HG03045 (cell line): ENCODE results near the gene HUNK.
"Not testable (repeated sequence)": the region's sequence is repeated elsewhere in the genome, so short reads cannot be mapped to it uniquely, and the experiment has no call there.

Experiments
- ATAC-seq: cut with Tn5 transposase; IDR thresholded peaks from one replicate; pipeline ENCODE4 v1.9.1; 2021; ENCODE audit warnings: mild to moderate bottlenecking, moderate library complexity; ENCODE audit not compliant: unreplicated experiment

The HUNK gene

GRCh38 chr21:31872452-31873274 is at the start of gene HUNK:
HUNK (plus strand) TSS chr21:31873020; CDS start chr21:31873675, 655 bp downstream.
- no peak for ATAC-seq

GRCh38 chr21:31829736-31830472 is 42.9 kb upstream of the HUNK start:
- ATAC-seq: no peak

- no peak for ATAC-seq
Measured at GRCh38 chr21:31830701-31831100, 42.1 kb upstream of the HUNK start.

- no peak for ATAC-seq
Measured at GRCh38 chr21:31837041-31837440, 35.8 kb upstream of the HUNK start.

GRCh38 chr21:31837618-31838390 is 35.0 kb upstream of the HUNK start:
- ATAC-seq: no peak

- no peak for ATAC-seq
Measured at GRCh38 chr21:31838586-31839355, 34.0 kb upstream of the HUNK start.

GRCh38 chr21:31844206-31844605 is 28.6 kb upstream of the HUNK start:
- no peak for ATAC-seq

- ATAC-seq: no peak
Measured at GRCh38 chr21:31845151-31845729, 27.6 kb upstream of the HUNK start.

- ATAC-seq: no peak
Measured at GRCh38 chr21:31846690-31847089, 26.1 kb upstream of the HUNK start.

GRCh38 chr21:31847761-31848160 is 25.1 kb upstream of the HUNK start:
- ATAC-seq: no peak

GRCh38 chr21:31848326-31848985 is 24.4 kb upstream of the HUNK start:
- no peak for ATAC-seq

- no peak for ATAC-seq
Measured at GRCh38 chr21:31850886-31851285, 21.9 kb upstream of the HUNK start.

- no peak for ATAC-seq
Measured at GRCh38 chr21:31855180-31855579, 17.6 kb upstream of the HUNK start.

- ATAC-seq: no peak
Measured at GRCh38 chr21:31857096-31857495, 15.7 kb upstream of the HUNK start.

- ATAC-seq: not testable (repeated sequence)
Measured at GRCh38 chr21:31857631-31858030, 15.2 kb upstream of the HUNK start.

- ATAC-seq: no peak
Measured at GRCh38 chr21:31860851-31861250, 12.0 kb upstream of the HUNK start.

GRCh38 chr21:31862078-31862477 is 10.7 kb upstream of the HUNK start:
- ATAC-seq: no peak

GRCh38 chr21:31865429-31865970 is 7.3 kb upstream of the HUNK start:
- ATAC-seq: no peak

- ATAC-seq: peak; percentile 57
Measured at GRCh38 chr21:31866077-31866511, 6.7 kb upstream of the HUNK start.
